CD4-positive, alpha-beta T cell treated with Interleukin-2 at 100 ng/mL for 4 hours (primary cell): Measurements from ENCODE around the gene UBE2R2.
"Not testable (repeated sequence)": the region's sequence is repeated elsewhere in the genome, so short reads cannot be mapped to it uniquely, and the experiment has no call there.

Experiments
- DNase-seq: peaks from one replicate; pipeline ENCODE4 v3.0.0-alpha.2; 2020; ENCODE audit warnings: low spot score

The UBE2R2 gene

DNA sequence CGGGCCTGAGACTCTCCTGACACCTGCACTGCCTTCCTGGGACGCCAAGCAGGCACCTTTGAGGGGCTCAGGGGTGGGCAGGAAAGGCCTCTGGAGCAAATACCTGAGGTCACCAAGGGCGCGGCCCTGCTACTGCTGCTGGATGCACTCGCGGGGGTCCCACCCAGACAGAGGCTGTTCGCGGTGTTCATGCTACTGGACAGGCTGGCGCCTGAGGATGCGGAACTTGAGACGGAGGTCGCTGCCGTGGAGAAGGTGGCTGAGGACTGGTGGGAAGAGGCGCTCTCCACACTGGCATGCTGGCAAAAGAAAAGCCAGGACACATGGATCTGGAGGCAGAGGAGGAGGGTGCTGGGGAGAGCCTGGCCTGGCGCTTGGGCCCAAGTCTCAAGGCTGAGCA is 110.7 kb downstream of the UBE2R2 start:
- DNase-seq: no peak

GRCh38 chr9:33931326-33931725 is 114.4 kb downstream of the UBE2R2 start:
- DNase-seq: no peak

GRCh38 chr9:33932078-33932807 is 115.3 kb downstream of the UBE2R2 start:
- DNase-seq: no peak

DNA sequence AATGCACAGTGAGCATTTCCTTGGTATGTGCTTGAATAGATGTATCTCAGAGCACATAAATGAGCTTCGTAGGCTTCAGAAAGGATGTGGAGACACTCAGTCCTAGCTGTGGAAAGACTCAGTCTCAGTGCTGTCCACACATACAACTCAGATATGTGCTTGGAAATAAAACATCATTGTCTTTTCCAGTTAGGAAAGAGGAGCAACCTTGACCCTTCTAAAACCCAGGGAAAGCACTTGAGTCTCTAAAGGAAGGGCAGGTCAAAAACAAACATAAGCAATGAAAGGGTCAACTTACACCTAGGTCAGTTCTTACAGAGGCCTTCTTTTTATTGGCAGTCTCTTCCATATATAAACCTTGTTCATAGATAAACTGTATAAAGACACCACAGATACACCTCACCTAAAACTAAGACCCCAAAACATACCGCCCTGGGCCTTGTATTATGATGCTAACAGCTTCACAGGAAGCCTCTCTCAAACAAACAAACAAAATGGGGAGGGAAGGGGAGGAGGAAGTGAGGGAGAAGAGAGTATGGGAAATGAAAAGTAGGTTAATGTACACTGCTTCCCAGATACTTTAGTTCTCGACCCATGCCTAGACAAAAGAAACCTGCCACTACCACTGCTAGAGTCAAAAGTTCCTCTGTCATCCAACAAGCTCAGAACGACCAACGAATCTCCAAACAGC is 117.4 kb downstream of the UBE2R2 start:
- no peak for DNase-seq

DNA sequence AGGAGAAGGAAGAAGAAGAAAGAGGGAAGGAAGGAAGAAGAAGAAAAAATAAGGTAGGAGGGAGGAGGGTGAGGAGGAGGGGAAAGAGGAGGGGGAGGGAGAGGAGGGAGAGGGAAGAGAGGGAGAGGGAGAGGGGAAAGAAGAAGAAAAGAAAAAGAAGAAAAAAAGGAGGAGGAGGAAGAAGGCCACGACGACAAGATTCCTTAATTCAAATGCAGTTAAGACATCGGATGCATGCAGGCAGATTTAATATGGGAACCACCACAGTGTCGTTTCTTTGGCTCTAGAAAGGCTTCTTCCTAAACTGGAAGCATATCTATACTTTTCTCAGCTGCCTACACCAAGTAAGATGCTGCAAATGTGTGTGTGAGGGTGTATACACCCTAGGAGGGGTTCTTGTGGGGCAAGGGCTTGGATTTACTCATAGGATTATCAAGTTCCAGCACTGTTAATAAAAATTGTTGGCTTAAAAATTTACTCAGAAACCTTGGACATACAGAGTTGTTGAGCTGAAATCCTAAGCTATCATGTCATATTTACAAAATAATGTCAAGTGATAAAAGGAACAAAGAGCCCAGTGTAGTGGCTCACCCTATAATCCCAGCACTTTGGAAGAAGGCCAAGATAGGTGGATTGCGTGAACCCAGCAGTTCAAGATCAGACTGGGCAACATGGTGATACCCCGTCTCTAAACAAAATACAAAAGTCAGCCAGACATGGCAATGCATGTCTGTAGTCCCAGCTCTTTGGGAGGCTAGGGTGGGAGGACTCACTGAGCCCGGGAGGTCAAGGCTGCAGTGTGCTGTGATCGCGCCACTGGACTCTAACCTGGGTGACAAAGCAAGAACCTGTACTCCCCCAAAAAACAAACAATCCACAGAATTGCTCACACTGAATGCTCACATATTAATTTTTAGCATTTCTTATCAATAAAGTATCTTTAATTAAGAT is 123.2 kb downstream of the UBE2R2 start:
- DNase-seq: no peak

DNA sequence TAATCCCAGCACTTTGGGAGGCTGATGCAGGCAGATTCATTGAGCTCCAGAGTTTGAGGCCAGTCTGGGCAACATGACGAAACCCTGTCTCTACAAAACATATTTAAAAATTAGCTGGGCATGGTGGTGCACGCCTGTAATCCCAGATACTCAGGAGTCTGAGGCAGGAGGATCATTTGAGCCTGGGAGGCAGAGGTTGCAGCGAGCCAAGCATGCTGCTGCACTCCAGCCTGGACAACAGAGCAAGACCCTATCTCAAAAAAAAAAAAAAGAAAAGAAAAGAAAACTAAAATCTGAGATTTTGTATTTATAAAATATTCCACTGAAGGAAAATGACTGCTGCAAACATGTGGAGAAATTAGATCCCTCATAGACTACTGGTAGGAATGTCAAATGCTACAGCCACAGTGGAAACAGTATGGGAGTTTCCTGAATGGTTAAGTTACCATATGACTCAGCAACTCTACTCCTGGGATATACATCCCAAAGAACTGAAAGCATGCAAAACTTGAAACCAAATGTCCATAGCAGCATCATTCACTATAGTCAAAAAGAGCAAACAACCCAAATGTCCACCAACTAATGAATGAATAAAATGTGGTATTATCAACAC is 125.6 kb downstream of the UBE2R2 start:
- no peak for DNase-seq

GRCh38 chr9:33943389-33943788 is 126.4 kb downstream of the UBE2R2 start:
- no peak for DNase-seq

DNA sequence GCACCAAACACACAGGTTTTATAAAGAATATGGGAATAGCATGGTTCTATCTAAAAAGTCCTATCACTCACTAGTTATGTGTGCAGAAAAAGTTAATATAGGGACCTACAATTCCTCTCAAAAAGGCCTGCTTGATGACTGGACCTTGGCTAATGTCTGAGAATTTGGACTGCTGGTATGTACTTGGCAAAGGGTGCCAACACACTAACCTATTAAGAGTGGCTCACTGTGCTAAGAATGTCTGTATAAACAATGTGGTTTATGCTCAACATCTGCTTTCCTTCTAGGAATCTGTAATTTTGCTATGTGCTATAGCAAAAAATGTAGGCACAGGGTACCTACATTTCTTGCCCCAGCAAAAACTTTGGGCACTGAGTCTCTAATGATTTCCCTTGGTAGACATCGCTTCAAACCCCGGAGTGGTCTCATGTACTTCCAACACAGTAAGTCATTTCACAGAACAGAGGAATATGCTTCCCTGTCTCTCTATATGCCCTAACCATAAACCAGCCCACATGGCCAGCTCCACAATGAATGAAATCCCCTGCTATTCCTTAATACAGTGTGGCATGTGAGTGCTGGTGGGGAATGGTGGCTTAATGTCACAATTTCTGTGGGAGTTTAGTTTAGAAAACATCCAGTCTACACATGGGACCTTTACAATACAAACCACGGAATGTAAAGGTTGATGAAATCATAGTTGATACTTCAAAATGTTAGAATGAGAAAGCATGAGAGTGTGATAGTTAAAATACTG is 130.0 kb downstream of the UBE2R2 start:
- no peak for DNase-seq

GRCh38 chr9:33950371-33950770 is 133.4 kb downstream of the UBE2R2 start:
- no peak for DNase-seq

DNA sequence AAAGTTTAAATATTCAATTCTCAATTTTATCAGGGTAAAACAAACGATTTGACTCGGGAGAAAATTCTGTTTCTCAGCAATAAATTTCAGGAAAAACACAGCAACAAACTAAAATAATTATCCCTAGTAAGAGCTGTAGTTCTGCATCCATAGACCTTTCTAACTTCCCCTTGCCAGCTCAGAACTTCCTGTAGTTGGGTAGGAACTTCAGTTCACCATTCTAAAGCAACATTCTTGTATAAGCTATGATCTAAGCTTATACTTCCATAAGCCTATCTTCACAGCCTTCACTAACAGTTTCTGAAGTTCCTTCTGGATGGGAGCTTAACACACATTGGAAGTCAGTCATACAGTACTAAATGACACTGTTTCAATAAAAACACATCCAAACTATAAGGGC is 135.1 kb downstream of the UBE2R2 start:
- DNase-seq: no peak

DNA sequence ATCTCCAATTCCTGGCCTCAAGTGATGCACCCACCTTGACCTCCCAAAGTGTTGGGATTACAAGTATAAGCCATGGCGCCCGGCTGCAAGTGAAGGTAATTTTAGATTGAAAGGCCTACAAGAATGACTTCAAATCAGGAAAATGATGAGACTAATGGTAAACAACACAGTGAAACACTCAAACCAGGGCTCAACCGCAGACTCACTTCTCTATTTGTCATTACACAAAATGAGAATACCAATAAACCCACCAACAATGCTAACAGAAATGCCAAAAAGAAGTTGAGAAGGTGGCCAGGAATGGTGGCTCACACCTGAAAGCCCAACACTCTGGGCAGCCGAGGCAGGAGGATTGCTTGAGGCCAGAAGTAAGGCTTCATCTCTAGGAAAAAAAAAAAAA is 139.6 kb downstream of the UBE2R2 start:
- no peak for DNase-seq

DNA sequence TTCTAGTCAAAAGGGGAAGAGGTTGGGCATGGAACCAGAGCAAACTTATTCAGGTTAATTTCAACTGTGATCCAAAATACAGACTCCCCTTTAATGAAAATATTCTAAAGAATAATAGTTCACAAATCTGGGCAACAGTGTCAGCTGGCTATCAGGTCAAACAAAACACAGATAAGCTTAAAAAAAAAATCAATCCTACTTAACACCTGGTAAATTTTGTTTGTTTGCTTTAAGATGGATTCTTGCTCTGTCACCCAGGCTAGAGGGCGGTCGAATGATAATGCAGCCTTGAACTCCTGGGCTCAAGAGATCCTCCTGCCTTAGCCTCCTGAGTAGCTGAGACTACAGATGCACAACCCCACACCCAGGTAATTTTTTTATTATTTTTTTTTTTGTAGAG is 142.8 kb downstream of the UBE2R2 start:
- DNase-seq: no peak

- not testable (repeated sequence) for DNase-seq
Observed at GRCh38 chr9:33962468-33962867, 145.5 kb downstream of the UBE2R2 start.

GRCh38 chr9:33964086-33964768 is 147.3 kb downstream of the UBE2R2 start:
- DNase-seq: no peak
